IPS-18c (cell line): ENCODE results near the gene AKT1S1.

Experiments used
- H3K4me3 ChIP-seq: 2 replicates; pipeline ENCODE4 v1.7.0; 2013; ENCODE audit warnings: low read depth, mild to moderate bottlenecking, low read length, moderate library complexity; ENCODE audit not compliant: insufficient read depth
- H3K9me3 ChIP-seq: one replicate; pipeline ENCODE4 v1.6.1; 2013; ENCODE audit warnings: mild to moderate bottlenecking, low read length, moderate library complexity; ENCODE audit not compliant: control insufficient read depth, insufficient read depth

AKT1S1 gene

GRCh38 chr19:49876422-49877019 lies 634 bp downstream of the AKT1S1 start:
- Histone ChIP-seq H3K9me3 (no peaks in the 10 kb centered on the region), H3K4me3 (peak overlapping the region; percentile 99)

GRCh38 chr19:49875857-49876421 lies 1.2 kb downstream of the AKT1S1 start:
- Histone ChIP-seq H3K4me3 (peak overlapping the region; percentile 99), H3K9me3 (no peaks in the 10 kb centered on the region)

- Histone ChIP-seq H3K9me3 (no peaks in the 10 kb centered on the region), H3K4me3 (peak overlapping the region; percentile 99)
Measured at GRCh38 chr19:49875177-49875576, 2.0 kb downstream of the AKT1S1 start.

- no peak overlapping the region; the same call in none of the 2 replicates for H3K4me3 ChIP-seq
- H3K9me3 ChIP-seq = no peaks in the 10 kb centered on the region
Measured at GRCh38 chr19:49874503-49875157, 2.5 kb downstream of the AKT1S1 start.

- no peak overlapping the region for H3K4me3 ChIP-seq
Measured at GRCh38 chr19:49873834-49874233, 3.3 kb downstream of the AKT1S1 start.

GRCh38 chr19:49873129-49873521 lies 4.0 kb downstream of the AKT1S1 start:
- H3K9me3 ChIP-seq = peaks cover 2% of the 10 kb centered on the region
- H3K4me3 ChIP-seq = no peak overlapping the region

More at GRCh38 chr19:49873834-49874233, 3.3 kb downstream of the AKT1S1 start:
- H3K9me3 ChIP-seq = no peaks in the 10 kb centered on the region

- H3K4me3 ChIP-seq = no peak overlapping the region
- peaks cover 2% of the 10 kb centered on the region for H3K9me3 ChIP-seq
Measured at GRCh38 chr19:49872245-49873128, 4.7 kb downstream of the AKT1S1 start.

GRCh38 chr19:49871349-49871985 lies 5.7 kb downstream of the AKT1S1 start:
- no peak overlapping the region for H3K4me3 ChIP-seq
- H3K9me3 ChIP-seq = peaks cover 2% of the 10 kb centered on the region

GRCh38 chr19:49870309-49870901 lies 6.8 kb downstream of the AKT1S1 start:
- H3K4me3 ChIP-seq = peak overlapping the region; percentile 62
- H3K9me3 ChIP-seq = peaks cover 2% of the 10 kb centered on the region

- H3K4me3 ChIP-seq = peak overlapping the region; percentile 62
- H3K9me3 ChIP-seq = peaks cover 2% of the 10 kb centered on the region
Measured at GRCh38 chr19:49869484-49870308, 7.5 kb downstream of the AKT1S1 start.

- Histone ChIP-seq H3K4me3 (peak overlapping the region; percentile 46; the same call in 1 of the 2 replicates), H3K9me3 (peaks cover 2% of the 10 kb centered on the region)
Measured at GRCh38 chr19:49869009-49869483, 8.1 kb downstream of the AKT1S1 start.

GRCh38 chr19:49866933-49867782 lies 10.0 kb downstream of the AKT1S1 start, which contains the start of gene PNKP:
Gene PNKP (minus strand): TSS chr19:49867576. CDS start chr19:49867204, 372 bp downstream.
- Histone ChIP-seq H3K9me3 (peaks cover 2% of the 10 kb centered on the region), H3K4me3 (peak within 1 kb of the TSS; percentile 99)

GRCh38 chr19:49864890-49865289 lies 12.3 kb downstream of the AKT1S1 start:
- Histone ChIP-seq H3K9me3 (peaks cover 2% of the 10 kb centered on the region), H3K4me3 (0 out of 2 replicates have a peak overlapping the region, but pooled peaks have one; percentile 15)

GRCh38 chr19:49863935-49864320 lies 13.2 kb downstream of the AKT1S1 start:
- no peak overlapping the region for H3K4me3 ChIP-seq
- H3K9me3 ChIP-seq = peaks cover 2% of the 10 kb centered on the region
